ENCODE data around the gene IL1RAP. TPM values are rescaled to one million over a fixed set of nuclear protein-coding genes. Genes with fewer than 3 reads are reported as not detected.

Gene IL1RAP
- total RNA-seq, 2 experiments from 2014 or later = 14.2 to 15.2 TPM

GRCh38 chr3:190496859-190497258 is 17.0 kb upstream of the IL1RAP start:
- Mint-ChIP-seq H3K36me3 (ENCODE audit: low read depth) (no peaks in the 10 kb centered on the region), H3K9me3 (no peaks in the 10 kb centered on the region), H3K27me3 (peaks cover 55% of the 10 kb centered on the region), H3K4me1 (peaks cover under 1% of the 10 kb centered on the region), H3K4me3 (no peak overlapping the region), H3K27ac (no peak overlapping the region)
- no peak for DNase-seq
- CTCF ChIA-PET = no interaction called here
- POLR2A ChIA-PET = interaction anchor here (0.7 to 1.2 kb wide), 2 partner anchors 18 to 25 kb away, joined by 3 read pairs; no protein-coding TSS in a partner anchor

GRCh38 chr3:190497811-190498210 is 16.1 kb upstream of the IL1RAP start:
- H3K9me3 Mint-ChIP-seq = no peaks in the 10 kb centered on the region
- no peak overlapping the region for H3K4me3 Mint-ChIP-seq
- no peaks in the 10 kb centered on the region for H3K36me3 Mint-ChIP-seq (ENCODE audit: low read depth)
- H3K4me1 Mint-ChIP-seq = no peaks in the 10 kb centered on the region
- ChIA-PET POLR2A (interaction anchor here (1.2 kb wide), 1 partner anchor 17 kb away, joined by 3 read pairs; no protein-coding TSS in a partner anchor), CTCF (no interaction called here)
- DNase-seq = no peak
- peaks cover 53% of the 10 kb centered on the region for H3K27me3 Mint-ChIP-seq
- H3K27ac Mint-ChIP-seq = no peak overlapping the region

GRCh38 chr3:190498293-190498692 is 15.6 kb upstream of the IL1RAP start:
- Mint-ChIP-seq H3K36me3 (ENCODE audit: low read depth) (no peaks in the 10 kb centered on the region), H3K27me3 (peaks cover 52% of the 10 kb centered on the region), H3K27ac (no peak overlapping the region), H3K4me1 (no peaks in the 10 kb centered on the region), H3K9me3 (no peaks in the 10 kb centered on the region), H3K4me3 (no peak overlapping the region)
- POLR2A ChIA-PET = interaction anchor here (0.8 to 1.2 kb wide), 2 partner anchors 15 to 16 kb away, joined by 3 read pairs; partner anchors contain the start of gene IL1RAP
- DNase-seq = no peak
- CTCF ChIA-PET = no interaction called here

GRCh38 chr3:190499122-190499521 is 14.8 kb upstream of the IL1RAP start:
- CTCF ChIA-PET = interaction anchor here (0.7 kb wide), 1 partner anchor 111 kb away, joined by 3 read pairs; no protein-coding TSS in a partner anchor
- H3K36me3 Mint-ChIP-seq (ENCODE audit: low read depth) = no peaks in the 10 kb centered on the region
- no peaks in the 10 kb centered on the region for H3K9me3 Mint-ChIP-seq
- no peak overlapping the region for H3K27ac Mint-ChIP-seq
- H3K4me1 Mint-ChIP-seq = no peaks in the 10 kb centered on the region
- H3K27me3 Mint-ChIP-seq = peaks cover 47% of the 10 kb centered on the region
- POLR2A ChIA-PET = interaction anchor here (0.8 kb wide), 1 partner anchor 14 kb away, joined by 3 read pairs; the partner anchor contains the start of gene IL1RAP
- no peak overlapping the region for H3K4me3 Mint-ChIP-seq
- no peak for DNase-seq

GRCh38 chr3:190502946-190503345 is 10.9 kb upstream of the IL1RAP start:
- ChIA-PET CTCF (no interaction called here), POLR2A (no interaction called here)
- Mint-ChIP-seq H3K36me3 (ENCODE audit: low read depth) (no peaks in the 10 kb centered on the region), H3K9me3 (no peaks in the 10 kb centered on the region), H3K27me3 (peaks cover 32% of the 10 kb centered on the region), H3K4me3 (no peak overlapping the region), H3K27ac (no peak overlapping the region), H3K4me1 (peaks cover 3% of the 10 kb centered on the region)
- no peak for DNase-seq

GRCh38 chr3:190504354-190505125 is 9.3 kb upstream of the IL1RAP start:
- H3K27ac Mint-ChIP-seq = no peak overlapping the region
- H3K36me3 Mint-ChIP-seq (ENCODE audit: low read depth) = no peaks in the 10 kb centered on the region
- POLR2A ChIA-PET = interaction anchor here (2.1 kb wide), 1 partner anchor 9 kb away, joined by 7 read pairs; the partner anchor contains the start of gene IL1RAP
- no peaks in the 10 kb centered on the region for H3K9me3 Mint-ChIP-seq
- H3K27me3 Mint-ChIP-seq = peaks cover 20% of the 10 kb centered on the region
- DNase-seq = no peak
- H3K4me1 Mint-ChIP-seq = peaks cover 3% of the 10 kb centered on the region
- H3K4me3 Mint-ChIP-seq = no peak overlapping the region
- CTCF ChIA-PET = interaction anchor here (0.8 to 1.7 kb wide), 3 partner anchors 9 to 80 kb away, joined by 3 to 4 read pairs (median 3); no protein-coding TSS in a partner anchor

- Mint-ChIP-seq H3K27me3 (peaks cover 23% of the 10 kb centered on the region), H3K27ac (no peak overlapping the region), H3K36me3 (ENCODE audit: low read depth) (no peaks in the 10 kb centered on the region), H3K4me1 (peaks cover 3% of the 10 kb centered on the region), H3K9me3 (no peaks in the 10 kb centered on the region), H3K4me3 (no peak overlapping the region)
- DNase-seq = no peak
- ChIA-PET CTCF (interaction anchor here (0.8 to 1.7 kb wide), 3 partner anchors 8 to 81 kb away, joined by 3 to 4 read pairs (median 3); no protein-coding TSS in a partner anchor), POLR2A (interaction anchor here (2.1 kb wide), 1 partner anchor 8 kb away, joined by 7 read pairs; the partner anchor contains the start of gene IL1RAP)
These were observed 8.4 kb upstream of the IL1RAP start for GRCh38 chr3:190505381-190506003.

- Mint-ChIP-seq H3K4me3 (no peak overlapping the region), H3K9me3 (no peaks in the 10 kb centered on the region), H3K27me3 (peaks cover 18% of the 10 kb centered on the region), H3K36me3 (ENCODE audit: low read depth) (no peaks in the 10 kb centered on the region), H3K4me1 (peaks cover 3% of the 10 kb centered on the region), H3K27ac (no peak overlapping the region)
- ChIA-PET POLR2A (no interaction called here), CTCF (no interaction called here)
- no peak for DNase-seq
These were observed 7.6 kb upstream of the IL1RAP start for GRCh38 chr3:190506271-190506670.

- POLR2A ChIA-PET = interaction anchor here (0.8 to 2.6 kb wide), 10 partner anchors 8 to 184 kb away, joined by 3 to 50 read pairs (median 4); no protein-coding TSS in a partner anchor
- Mint-ChIP-seq H3K36me3 (ENCODE audit: low read depth) (peaks cover 19% of the 10 kb centered on the region), H3K27me3 (peaks cover 5% of the 10 kb centered on the region)
These were observed 1.2 kb upstream of the IL1RAP start for GRCh38 chr3:190512666-190513065.

GRCh38 chr3:190514413-190515153 is 698 bp downstream of the IL1RAP start:
- DNase-seq = peak; percentile 45
- peak overlapping the region; percentile 75 for H3K4me3 Mint-ChIP-seq
- CTCF ChIA-PET = interaction anchor here (0.5 to 3.0 kb wide), 12 partner anchors 17 to 186 kb away, joined by 3 to 22 read pairs (median 5); no protein-coding TSS in a partner anchor
- H3K36me3 Mint-ChIP-seq (ENCODE audit: low read depth) = peaks cover 34% of the 10 kb centered on the region
- peaks cover 40% of the 10 kb centered on the region for H3K4me1 Mint-ChIP-seq
- POLR2A ChIA-PET = interaction anchor here (0.7 to 2.6 kb wide), 13 partner anchors 10 to 182 kb away, joined by 3 to 50 read pairs (median 4); no protein-coding TSS in a partner anchor
- peaks cover 3% of the 10 kb centered on the region for H3K27me3 Mint-ChIP-seq
- H3K9me3 Mint-ChIP-seq = peaks cover 3% of the 10 kb centered on the region
- H3K27ac Mint-ChIP-seq = peak overlapping the region; percentile 77

More at GRCh38 chr3:190512666-190513065, 1.2 kb upstream of the IL1RAP start:
- Mint-ChIP-seq H3K4me1 (peaks cover 36% of the 10 kb centered on the region), H3K4me3 (peak overlapping the region; percentile 75), H3K27ac (peak overlapping the region; percentile 90), H3K9me3 (no peaks in the 10 kb centered on the region)
- CTCF ChIA-PET = interaction anchor here (0.6 to 3.0 kb wide), 7 partner anchors 8 to 186 kb away, joined by 3 to 22 read pairs (median 4); no protein-coding TSS in a partner anchor
- no peak for DNase-seq

- ChIA-PET POLR2A (no interaction called here), CTCF (interaction anchor here (1.7 kb wide), 1 partner anchor 102 kb away, joined by 6 read pairs; no protein-coding TSS in a partner anchor)
- no peak for DNase-seq
- Mint-ChIP-seq H3K36me3 (ENCODE audit: low read depth) (peaks cover 38% of the 10 kb centered on the region), H3K27me3 (no peaks in the 10 kb centered on the region), H3K27ac (no peak overlapping the region), H3K4me3 (peak overlapping the region; percentile 75), H3K9me3 (peaks cover 3% of the 10 kb centered on the region), H3K4me1 (peaks cover 40% of the 10 kb centered on the region)
These were observed 2.5 kb downstream of the IL1RAP start for GRCh38 chr3:190516416-190516815.

- no peak overlapping the region for H3K27ac Mint-ChIP-seq
- no peaks in the 10 kb centered on the region for H3K27me3 Mint-ChIP-seq
- peaks cover 42% of the 10 kb centered on the region for H3K36me3 Mint-ChIP-seq (ENCODE audit: low read depth)
- no peak for DNase-seq
- no peak overlapping the region for H3K4me3 Mint-ChIP-seq
- peaks cover 3% of the 10 kb centered on the region for H3K9me3 Mint-ChIP-seq
- POLR2A ChIA-PET = no interaction called here
- CTCF ChIA-PET = no interaction called here
- H3K4me1 Mint-ChIP-seq = peaks cover 38% of the 10 kb centered on the region
These were observed 3.8 kb downstream of the IL1RAP start for GRCh38 chr3:190517687-190518086.
